ENCODE results near the gene SDF2. TPM values are rescaled to one million over a fixed set of nuclear protein-coding genes. Genes with fewer than 3 reads are reported as not detected.

SDF2 gene
- total RNA-seq, 1 donor from 2014 or later = 54.3 TPM

DNA sequence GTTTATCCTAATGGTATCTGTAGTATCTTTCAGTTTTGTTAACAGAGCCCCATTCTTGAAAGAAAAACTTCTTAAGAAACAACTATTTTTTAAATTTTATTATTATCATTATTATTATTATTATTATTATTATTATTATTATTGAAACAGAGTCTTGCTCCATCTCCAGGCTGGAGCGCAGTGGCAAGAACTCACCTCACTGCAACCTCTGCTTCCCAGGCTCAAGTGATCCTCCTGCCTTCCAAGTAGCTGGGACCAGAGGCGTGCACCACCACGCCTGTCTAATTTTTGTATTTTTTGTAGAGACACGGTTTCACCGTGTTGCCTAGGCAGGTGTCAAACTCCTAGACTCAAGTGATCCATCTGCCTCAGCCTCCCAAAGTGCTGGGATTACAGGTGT, 23.7 kb upstream of the SDF2 start:
- no peak for DNase-seq
- H3K36me3 Mint-ChIP-seq (ENCODE audit: unreplicated experiment) = peaks cover 17% of the 10 kb centered on the region
- H3K27ac Mint-ChIP-seq (ENCODE audit: unreplicated experiment) = peak overlapping the region; percentile 44
- H3K27me3 Mint-ChIP-seq (ENCODE audit: unreplicated experiment) = peaks cover 4% of the 10 kb centered on the region
- H3K4me3 Mint-ChIP-seq (ENCODE audit: unreplicated experiment) = no peak overlapping the region
- no peaks in the 10 kb centered on the region for H3K9me3 Mint-ChIP-seq (ENCODE audit: unreplicated experiment)
- TF ChIP-seq, protein P1, sequence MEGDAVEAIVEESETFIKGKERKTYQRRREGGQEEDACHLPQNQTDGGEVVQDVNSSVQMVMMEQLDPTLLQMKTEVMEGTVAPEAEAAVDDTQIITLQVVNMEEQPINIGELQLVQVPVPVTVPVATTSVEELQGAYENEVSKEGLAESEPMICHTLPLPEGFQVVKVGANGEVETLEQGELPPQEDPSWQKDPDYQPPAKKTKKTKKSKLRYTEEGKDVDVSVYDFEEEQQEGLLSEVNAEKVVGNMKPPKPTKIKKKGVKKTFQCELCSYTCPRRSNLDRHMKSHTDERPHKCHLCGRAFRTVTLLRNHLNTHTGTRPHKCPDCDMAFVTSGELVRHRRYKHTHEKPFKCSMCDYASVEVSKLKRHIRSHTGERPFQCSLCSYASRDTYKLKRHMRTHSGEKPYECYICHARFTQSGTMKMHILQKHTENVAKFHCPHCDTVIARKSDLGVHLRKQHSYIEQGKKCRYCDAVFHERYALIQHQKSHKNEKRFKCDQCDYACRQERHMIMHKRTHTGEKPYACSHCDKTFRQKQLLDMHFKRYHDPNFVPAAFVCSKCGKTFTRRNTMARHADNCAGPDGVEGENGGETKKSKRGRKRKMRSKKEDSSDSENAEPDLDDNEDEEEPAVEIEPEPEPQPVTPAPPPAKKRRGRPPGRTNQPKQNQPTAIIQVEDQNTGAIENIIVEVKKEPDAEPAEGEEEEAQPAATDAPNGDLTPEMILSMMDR (IDR thresholded peaks at IDR 0.05; ENCODE audit: partially characterized antibody, unreplicated experiment) = no peak
- H3K4me1 Mint-ChIP-seq (ENCODE audit: low read depth, unreplicated experiment) = peaks cover 13% of the 10 kb centered on the region

DNA sequence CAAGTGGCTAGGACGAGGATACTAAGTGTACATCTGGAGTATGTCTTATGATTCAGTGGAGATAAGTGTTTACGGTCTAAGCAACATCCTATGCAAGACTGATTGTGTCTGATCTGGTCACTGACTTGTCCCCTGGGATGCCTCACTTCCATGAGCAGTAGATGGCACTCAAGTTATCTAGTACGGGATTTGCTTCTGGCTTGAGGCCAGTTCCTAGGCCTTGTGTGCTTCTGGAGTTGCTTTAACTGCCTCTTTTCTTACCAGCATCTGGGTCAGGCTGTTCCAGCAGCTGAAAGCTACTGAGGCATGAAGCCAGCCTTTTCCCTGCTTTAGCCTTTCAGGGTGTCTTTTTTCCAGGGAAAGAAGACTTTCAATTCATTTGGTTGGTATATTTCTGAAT, 23.3 kb upstream of the SDF2 start:
- peaks cover 14% of the 10 kb centered on the region for H3K36me3 Mint-ChIP-seq (ENCODE audit: unreplicated experiment)
- no peaks in the 10 kb centered on the region for H3K9me3 Mint-ChIP-seq (ENCODE audit: unreplicated experiment)
- peaks cover 4% of the 10 kb centered on the region for H3K27me3 Mint-ChIP-seq (ENCODE audit: unreplicated experiment)
- H3K4me1 Mint-ChIP-seq (ENCODE audit: low read depth, unreplicated experiment) = peaks cover 13% of the 10 kb centered on the region
- no peak for DNase-seq
- TF ChIP-seq, protein P1 (IDR thresholded peaks at IDR 0.05; ENCODE audit: partially characterized antibody, unreplicated experiment) = no peak
- peak overlapping the region; percentile 72 for H3K27ac Mint-ChIP-seq (ENCODE audit: unreplicated experiment)
- H3K4me3 Mint-ChIP-seq (ENCODE audit: unreplicated experiment) = peak overlapping the region; percentile 16

DNA sequence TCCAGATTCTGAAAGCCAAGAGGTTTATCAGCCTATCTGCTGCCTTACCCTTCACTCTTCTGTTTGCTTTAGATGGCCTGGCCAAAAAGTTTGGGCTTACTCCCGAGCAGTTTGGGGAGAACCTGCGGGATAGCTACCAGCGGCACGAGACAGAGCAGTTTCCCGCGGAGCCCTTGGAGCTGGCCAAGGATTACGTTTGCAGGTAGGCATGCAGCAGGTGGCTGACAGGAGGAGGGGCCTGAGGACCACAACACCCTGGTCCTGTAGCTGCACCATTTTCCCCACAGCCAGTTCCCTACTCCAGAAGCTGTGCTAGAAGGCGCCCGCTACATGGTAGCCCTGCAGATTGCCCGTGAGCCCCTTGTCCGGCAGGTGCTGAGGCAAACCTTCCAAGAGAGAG, 20.9 kb upstream of the SDF2 start:
- Mint-ChIP-seq H3K36me3 (ENCODE audit: unreplicated experiment) (no peaks in the 10 kb centered on the region), H3K27ac (ENCODE audit: unreplicated experiment) (no peak overlapping the region), H3K9me3 (ENCODE audit: unreplicated experiment) (no peaks in the 10 kb centered on the region), H3K4me3 (ENCODE audit: unreplicated experiment) (no peak overlapping the region), H3K4me1 (ENCODE audit: low read depth, unreplicated experiment) (peaks cover 13% of the 10 kb centered on the region), H3K27me3 (ENCODE audit: unreplicated experiment) (peaks cover 4% of the 10 kb centered on the region)
- TF ChIP-seq, protein P1 (IDR thresholded peaks at IDR 0.05; ENCODE audit: partially characterized antibody, unreplicated experiment) = no peak
- no peak for DNase-seq

DNA sequence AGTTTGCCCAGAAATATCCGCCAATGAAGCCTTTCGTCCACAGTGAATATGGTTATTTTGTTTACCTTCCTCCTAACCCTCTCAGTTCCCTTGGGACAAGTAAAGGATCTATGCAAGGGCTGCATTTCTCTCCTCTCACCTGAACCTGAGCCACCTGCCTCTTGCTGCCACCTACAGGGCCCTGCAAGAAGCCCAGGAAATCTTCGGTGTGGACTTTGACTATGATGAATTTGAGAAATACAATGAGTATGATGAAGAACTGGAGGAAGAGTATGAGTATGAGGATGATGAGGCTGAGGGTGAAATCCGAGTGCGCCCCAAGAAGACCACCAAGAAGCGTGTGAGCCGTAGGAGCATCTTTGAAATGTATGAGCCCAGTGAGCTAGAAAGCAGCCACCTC, 14.3 kb upstream of the SDF2 start:
- H3K4me1 Mint-ChIP-seq (ENCODE audit: low read depth, unreplicated experiment) = no peaks in the 10 kb centered on the region
- no peak overlapping the region for H3K4me3 Mint-ChIP-seq (ENCODE audit: unreplicated experiment)
- H3K36me3 Mint-ChIP-seq (ENCODE audit: unreplicated experiment) = peaks cover 12% of the 10 kb centered on the region
- H3K27ac Mint-ChIP-seq (ENCODE audit: unreplicated experiment) = no peak overlapping the region
- peaks cover 5% of the 10 kb centered on the region for H3K9me3 Mint-ChIP-seq (ENCODE audit: unreplicated experiment)
- no peaks in the 10 kb centered on the region for H3K27me3 Mint-ChIP-seq (ENCODE audit: unreplicated experiment)
- TF ChIP-seq, protein P1 (IDR thresholded peaks at IDR 0.05; ENCODE audit: partially characterized antibody, unreplicated experiment) = no peak
- no peak for DNase-seq

DNA sequence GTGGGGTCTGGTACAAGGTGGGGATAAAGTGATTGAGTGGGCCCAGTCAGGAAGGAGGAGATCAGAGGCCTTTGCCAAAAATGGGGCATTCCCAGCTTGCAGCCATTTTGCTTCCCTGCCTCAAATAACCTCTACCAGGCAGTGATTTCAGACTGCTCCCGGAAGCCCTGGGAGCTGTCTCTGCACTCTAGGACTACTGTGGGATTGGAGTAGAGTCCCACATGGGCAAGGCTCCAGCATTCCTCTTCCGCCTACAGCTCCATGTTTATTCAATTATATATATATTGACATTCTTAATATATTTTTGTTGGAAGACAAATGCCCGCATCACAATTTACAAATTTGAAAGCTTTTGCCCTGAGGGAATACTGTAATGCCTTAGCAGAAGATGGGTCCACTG, 13.8 kb upstream of the SDF2 start:
- Mint-ChIP-seq H3K4me3 (ENCODE audit: unreplicated experiment) (no peak overlapping the region), H3K4me1 (ENCODE audit: low read depth, unreplicated experiment) (no peaks in the 10 kb centered on the region), H3K36me3 (ENCODE audit: unreplicated experiment) (peaks cover 12% of the 10 kb centered on the region), H3K9me3 (ENCODE audit: unreplicated experiment) (peaks cover 5% of the 10 kb centered on the region), H3K27me3 (ENCODE audit: unreplicated experiment) (no peaks in the 10 kb centered on the region), H3K27ac (ENCODE audit: unreplicated experiment) (no peak overlapping the region)
- TF ChIP-seq, protein P1 (IDR thresholded peaks at IDR 0.05; ENCODE audit: partially characterized antibody, unreplicated experiment) = no peak
- no peak for DNase-seq
